Ovary (tissue), 9 donors: ENCODE measurements around the gene BCAN. TPM values are rescaled to one million over a fixed set of nuclear protein-coding genes. Genes with fewer than 3 reads are reported as not detected.

Experiments
- DNase-seq, 5 donors: peaks; one replicate each; pipeline ENCODE4 v3.0.0-alpha.2; 2019 to 2020
- H3K27ac ChIP-seq, 2 donors: fragments of 200-600 bp; one replicate each; pipeline versions ENCODE4 v1.5.1 to v1.8.0; 2019 to 2022
- H3K27me3 ChIP-seq: fragments of 200-600 bp; one replicate; pipeline ENCODE4 v1.8.0; 2022
- H3K36me3 ChIP-seq: fragments of 200-600 bp; sonication (generic); one replicate; pipeline ENCODE4 v1.5.1; 2019
- H3K4me1 ChIP-seq: one replicate; pipeline ENCODE4 v1.8.1; 2013; ENCODE audit warnings: mild to moderate bottlenecking, moderate library complexity; ENCODE audit not compliant: insufficient read depth
- H3K4me3 ChIP-seq: fragments of 200-600 bp; sonication (generic); one replicate; pipeline ENCODE4 v1.5.1; 2017
- H3K9me3 ChIP-seq, 2 donors: fragments of 200-600 bp in 1 of 2; sonication (generic) in 1 of 2; one replicate each; pipeline versions ENCODE4 v1.5.1 to v1.8.1; 2013 to 2019; ENCODE audit warnings: mild to moderate bottlenecking in 1 of 2, moderate library complexity in 1 of 2
- CTCF ChIP-seq, 3 donors: fragments of 450-650 bp in 2 of 3; fragments of 200-600 bp in 1 of 3; IDR thresholded peaks; one replicate each; pipeline versions ENCODE4 v1.5.1 to v1.8.0; 2016 to 2022; ENCODE audit warnings: antibody characterized with exemption in 3 of 3, mild to moderate bottlenecking in 1 of 3
- EP300 ChIP-seq: sonication (generic); formaldehyde crosslinking; IDR thresholded peaks from one replicate; pipeline ENCODE4 v1.6.1; 2017; ENCODE audit warnings: antibody characterized with exemption
- POLR2A ChIP-seq: fragments of 450-650 bp; IDR thresholded peaks from one replicate; pipeline ENCODE4 v1.6.1; 2017; ENCODE audit warnings: antibody characterized with exemption, mild to moderate bottlenecking, moderate library complexity
- WGBS, 3 donors: extraction: QIAGEN DNeasy Blood & Tissue Kit in 1 of 3; methylation state at CpG; one replicate each; pipeline versions ENCODE4 v1.1.5 to v1.1.7; 2013 to 2017; 5-methylcytosine and 5-hydroxymethylcytosine counted together
- intact Hi-C, 4 donors: fragments of 100-400 bp; cut with DNase I; formaldehyde crosslinking; loops; one replicate each; pipeline versions ENCODE4 v1.11.0 to v1.15.1; 2022 to 2023
- polyA plus RNA-seq, 2 donors: library from polyadenylated mRNA; stranded (reverse); fragments of 200-250 nt in 1 of 2; fragments of 350-450 nt in 1 of 2; fragmentation: Illumina TruSeq in 1 of 2; extraction: RNeasy Lipid Tissue Mini Kit (QIAGEN cat#74804) in 1 of 2; gene quantifications; one replicate each; pipeline ENCODE4 v1.2.3, GENCODE V29; 2013 to 2014
- total RNA-seq, 7 donors: library from RNA; depleted of rRNA in 2 of 7; stranded (reverse); fragments of >200 nt in 2 of 7; fragmentation: NEBNext Ultra II Directional in 3 of 7; extraction: Animal tissue kit (Norgen Biotek cat#: 25700) in 3 of 7; gene quantifications; one replicate each; pipeline versions ENCODE4 v1.1.0 to v1.2.4, GENCODE V29; 2016 to 2023
- donor health status: DM: no; HTN: no; CAD: no; lungs with moderate emphysema.
- donor health status: DM: no; HTN: no; CAD: no.
- donor health status: Bipolar disorder and iron deficiency.
- donor health status: DM: yes; HTN: yes; CAD: no.
- donor health status: DM: no; HTN: no; CAD: no.
- donor health status: DM: yes; HTN: yes; CAD: no.

BCAN gene
- total and polyA plus RNA-seq, 9 donors: 0.11 to 2.2 (median 0.39) TPM; not detected in 3

GRCh38 chr1:156703741-156704140 is 61.8 kb downstream of the BCAN start:
- DNase-seq: no peak
- 55 to 56% (median 56%) methylated on average over 4 of the region's 4 CpGs for WGBS, 3 donors
- Histone ChIP-seq H3K36me3 (no peaks in the 10 kb centered on the region), H3K9me3 (no peaks in the 10 kb centered on the region), H3K27ac (no peak overlapping the region), H3K4me3 (no peak overlapping the region), H3K4me1 (peaks cover 14% of the 10 kb centered on the region), H3K27me3 (no peaks in the 10 kb centered on the region)
- no peak for TF ChIP-seq CTCF (IDR thresholded peaks at IDR 0.05)
- no peak for TF ChIP-seq POLR2A
- no peak for TF ChIP-seq EP300
- intact Hi-C loops: loop anchor here in 1 of 4 donors (10.0 kb wide), 1 partner anchor 181 kb away; no protein-coding TSS in a partner anchor

- H3K27ac ChIP-seq: no peak overlapping the region
- H3K9me3 ChIP-seq: no peaks in the 10 kb centered on the region
- no peak overlapping the region for H3K4me3 ChIP-seq
- intact Hi-C loops: loop anchor here in 1 of 4 donors (10.0 kb wide), 1 partner anchor 181 kb away; no protein-coding TSS in a partner anchor
- TF ChIP-seq POLR2A (no peak), EP300 (no peak), CTCF (IDR thresholded peaks at IDR 0.05) (no peak)
- H3K4me1 ChIP-seq: peaks cover 14% of the 10 kb centered on the region
- WGBS, 3 donors: 51 to 62% (median 53%) methylated on average over 10 of the region's 10 CpGs
- H3K27me3 ChIP-seq: no peaks in the 10 kb centered on the region
- H3K36me3 ChIP-seq: no peaks in the 10 kb centered on the region
- no peak for DNase-seq
Measured at GRCh38 chr1:156704166-156704711, 62.3 kb downstream of the BCAN start.

- Histone ChIP-seq H3K27me3 (no peaks in the 10 kb centered on the region), H3K9me3 (no peaks in the 10 kb centered on the region), H3K4me3 (peak overlapping the region; percentile 43), H3K4me1 (peaks cover 14% of the 10 kb centered on the region), H3K27ac (no peak overlapping the region), H3K36me3 (no peaks in the 10 kb centered on the region)
- DNase-seq: peak; percentile 68 to 80 (median 72)
- WGBS, 3 donors: 1 to 2% (median 1%) methylated on average over 29 of the region's 29 CpGs
- TF ChIP-seq POLR2A: no peak
- no peak for TF ChIP-seq CTCF (IDR thresholded peaks at IDR 0.05)
- no peak for TF ChIP-seq EP300
- intact Hi-C loops: loop anchor here in 1 of 4 donors (10.0 kb wide), 1 partner anchor 180 kb away; no protein-coding TSS in a partner anchor
Measured at GRCh38 chr1:156704930-156705320, 63.0 kb downstream of the BCAN start.

- peak within 1 kb of the TSS; percentile 69 to 81 for H3K27ac ChIP-seq
- peak within 1 kb of the TSS; percentile 43 for H3K4me3 ChIP-seq
- peaks cover 14% of the 10 kb centered on the region for H3K4me1 ChIP-seq
- intact Hi-C loops: loop anchor here in 1 of 4 donors (10.0 kb wide), 1 partner anchor 179 kb away; no protein-coding TSS in a partner anchor
- 0 to 3% (median 1%) methylated on average over 34 to 42 of the region's 42 CpGs for WGBS, 3 donors
- TF ChIP-seq CTCF (IDR thresholded peaks at IDR 0.05): no peak
- no peak for TF ChIP-seq POLR2A
- TF ChIP-seq EP300: no peak
- peak in 4 of 5 donors; percentile 31 to 59 (median 49) for DNase-seq
- no peaks in the 10 kb centered on the region for H3K9me3 ChIP-seq
- no peaks in the 10 kb centered on the region for H3K36me3 ChIP-seq
- no peaks in the 10 kb centered on the region for H3K27me3 ChIP-seq
Measured at GRCh38 chr1:156705321-156705917, 63.5 kb downstream of the BCAN start, which contains the start of gene CRABP2. Gene CRABP2, minus strand, starts transcription at chr1:156705583. Its CDS starts 137 bp downstream, at chr1:156705446.
